Immature natural killer cell (primary cell): Measurements from ENCODE around the gene BGN. TPM values are rescaled to one million over a fixed set of nuclear protein-coding genes. Genes with fewer than 3 reads are reported as not detected.

ENCODE experiments used
- DNase-seq, 3 donors: peaks; one replicate each; pipeline ENCODE4 v3.0.0; 2022; ENCODE audit warnings: mixed read lengths in 1 of 3
- H3K27ac Mint-ChIP-seq, 6 donors: one replicate each; pipeline ENCODE4 v1.8.0; 2020; ENCODE audit warnings: mixed read lengths in 6 of 6, mild to moderate bottlenecking in 5 of 6, inconsistent platforms in 4 of 6, moderate library complexity in 3 of 6
- H3K27me3 Mint-ChIP-seq, 3 donors: one replicate each; pipeline ENCODE4 v1.8.0; 2020 to 2021; ENCODE audit warnings: low read depth in 3 of 3, mild to moderate bottlenecking in 3 of 3, mixed read lengths in 3 of 3, moderate library complexity in 3 of 3, inconsistent platforms in 1 of 3
- H3K36me3 Mint-ChIP-seq, 3 donors: one replicate each; pipeline ENCODE4 v1.8.0; 2020; ENCODE audit warnings: mixed read lengths in 3 of 3, inconsistent platforms in 2 of 3, mild to moderate bottlenecking in 2 of 3
- H3K4me1 Mint-ChIP-seq, 2 donors: one replicate each; pipeline ENCODE4 v1.8.0; 2020; ENCODE audit warnings: inconsistent platforms in 2 of 2, mild to moderate bottlenecking in 2 of 2, mixed read lengths in 2 of 2, moderate library complexity in 1 of 2
- H3K4me3 Mint-ChIP-seq, 5 donors: one replicate each; pipeline ENCODE4 v1.8.0; 2020; ENCODE audit warnings: mild to moderate bottlenecking in 5 of 5, mixed read lengths in 5 of 5, inconsistent platforms in 3 of 5, moderate library complexity in 3 of 5
- H3K9me3 Mint-ChIP-seq, 6 donors: one replicate each; pipeline ENCODE4 v1.8.0; 2020; ENCODE audit warnings: mild to moderate bottlenecking in 6 of 6, mixed read lengths in 6 of 6, inconsistent platforms in 4 of 6, moderate library complexity in 3 of 6
- polyA plus RNA-seq, 3 donors: library from polyadenylated mRNA; unstranded; fragments of 300-500 nt; fragmentation: Illumina TruSeq; gene quantifications; one replicate each; pipeline ENCODE4 v1.2.3, GENCODE V29; 2021

Gene BGN
- polyA plus RNA-seq, 3 donors from 2014 or later = not detected

DNA sequence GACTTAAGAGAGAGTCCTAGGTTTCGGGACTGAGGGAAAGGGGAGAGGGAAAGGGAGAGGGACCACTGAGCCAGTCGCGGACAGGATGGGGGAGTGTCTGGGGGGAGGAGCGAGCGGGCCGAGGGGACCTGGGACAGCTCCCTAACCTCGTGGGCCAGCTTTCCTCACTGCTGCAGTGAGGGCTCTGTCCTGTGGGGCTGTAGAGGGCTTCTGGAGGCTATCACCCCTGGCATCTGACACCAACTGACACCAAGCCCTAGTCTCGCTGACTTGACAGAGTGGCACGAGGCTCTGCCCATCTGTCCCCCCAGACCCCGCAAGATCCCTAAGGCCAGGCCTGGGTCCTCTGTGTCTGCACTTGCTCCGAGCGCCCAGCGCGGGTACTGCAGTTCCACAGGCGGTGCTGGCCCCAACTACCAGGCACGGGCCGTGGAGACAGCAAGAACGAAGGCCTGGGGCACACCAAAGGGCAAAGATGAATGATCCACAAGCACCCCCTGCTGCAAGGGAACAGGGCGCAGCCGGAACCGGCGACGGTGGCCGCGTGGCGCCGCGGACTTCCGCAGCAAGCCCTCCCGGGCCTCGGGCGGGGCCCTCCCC lies 24.9 kb upstream of the BGN start:
- Mint-ChIP-seq H3K9me3 (no peaks in the 10 kb centered on the region), H3K27ac (peak overlapping the region in 5 of 6 donors; percentile 26 to 79 (median 68)), H3K4me1 (peaks cover 6 to 23% of the 10 kb centered on the region in 2 donors), H3K36me3 (no peaks in the 10 kb centered on the region), H3K4me3 (peak overlapping the region; percentile 78 to 86 (median 81)), H3K27me3 (peaks cover 0 to 4% (median 1%) of the 10 kb centered on the region in 3 donors)
- no peak for DNase-seq

DNA sequence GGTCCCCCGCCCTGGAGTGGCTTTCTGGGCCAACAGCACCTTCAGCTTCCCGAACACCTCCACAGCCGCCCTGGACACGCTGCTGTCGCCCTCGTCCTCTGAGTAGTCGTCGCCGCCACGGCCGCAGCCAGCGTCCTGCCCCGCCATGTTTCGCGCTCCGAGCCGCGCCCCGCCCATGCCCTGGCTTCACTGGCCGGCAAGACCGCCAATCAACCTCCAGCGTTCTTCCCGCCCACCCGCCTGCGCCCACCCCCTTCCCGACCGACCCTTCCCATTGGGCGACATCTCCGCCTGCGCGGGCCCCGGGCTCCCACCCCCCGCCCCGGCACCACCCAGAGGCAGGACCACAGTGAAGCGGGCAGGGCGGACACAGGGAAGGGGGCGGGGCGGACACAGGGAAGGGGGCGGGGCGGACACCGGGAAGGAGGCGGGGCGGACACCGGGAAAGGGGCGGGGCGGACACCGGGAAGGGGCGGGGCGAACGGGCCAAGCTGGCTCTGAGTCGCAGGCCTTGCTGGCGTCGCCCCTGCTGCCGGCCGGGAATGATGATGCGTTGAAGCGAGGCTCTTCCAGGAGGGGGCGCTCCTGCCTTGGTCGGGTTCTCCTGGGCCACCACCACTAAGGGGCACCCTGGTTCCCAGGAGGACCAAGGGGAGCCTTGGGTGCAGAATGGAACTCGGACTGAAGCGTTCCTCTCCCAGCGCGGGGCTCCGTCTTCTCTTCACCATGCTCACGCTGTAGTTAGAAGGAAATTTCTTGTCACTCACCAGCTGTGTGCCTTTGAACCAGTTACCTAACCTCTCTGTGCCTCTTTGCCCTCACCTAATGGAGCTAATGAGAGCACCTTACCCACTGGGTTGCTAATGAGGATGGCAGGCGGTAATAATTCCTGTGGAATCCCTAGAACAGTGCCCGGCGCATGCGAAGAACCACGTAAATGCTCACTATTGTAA lies 24.1 kb upstream of the BGN start, which contains the start of gene HAUS7:
HAUS7 (minus strand) TSS at position 166 of the 953 bp plus-strand sequence; CDS start at position 147, 19 bp downstream.
- Mint-ChIP-seq H3K27ac (peak within 1 kb of the TSS in 5 of 6 donors; percentile 53 to 83 (median 68)), H3K27me3 (peaks cover 0 to 4% (median 1%) of the 10 kb centered on the region in 3 donors), H3K9me3 (no peaks in the 10 kb centered on the region), H3K4me3 (peak within 1 kb of the TSS; percentile 78 to 86 (median 81)), H3K36me3 (no peaks in the 10 kb centered on the region), H3K4me1 (peaks cover 6 to 23% of the 10 kb centered on the region in 2 donors)
- DNase-seq = peak; percentile 81 to 88 (median 87)

DNA sequence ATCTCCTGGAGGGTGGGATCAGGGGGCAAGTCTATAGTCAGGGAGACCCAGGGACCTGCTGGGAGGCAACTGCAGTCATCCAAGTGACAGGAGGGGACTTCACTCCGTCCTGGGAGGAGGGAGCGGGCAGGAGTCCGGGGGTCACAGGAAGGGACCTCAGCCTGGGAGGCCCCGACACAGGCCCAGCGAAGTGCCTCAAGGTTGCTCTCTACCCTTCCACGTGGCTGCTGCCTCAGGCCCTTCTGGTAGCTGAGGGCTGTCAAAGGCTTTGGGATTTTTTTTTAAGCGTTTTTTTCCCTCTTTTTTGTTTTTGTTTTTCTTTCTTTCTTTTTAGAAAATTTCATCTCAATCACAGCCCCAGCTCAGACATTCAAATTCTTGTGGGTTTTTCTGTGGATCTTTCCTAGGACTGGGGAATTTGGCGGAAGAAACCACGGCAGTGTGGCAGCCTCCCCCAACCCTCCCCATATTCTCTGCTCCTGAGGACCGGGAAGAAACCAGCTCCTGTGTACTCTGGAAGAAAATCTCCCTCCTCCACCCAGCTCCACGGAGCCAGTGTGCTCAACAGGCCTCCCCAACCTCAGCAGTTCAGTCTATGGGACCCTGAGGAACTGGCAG lies 23.0 kb upstream of the BGN start:
- peaks cover 1 to 4% (median 2%) of the 10 kb centered on the region in 3 donors for H3K27me3 Mint-ChIP-seq
- H3K4me1 Mint-ChIP-seq = peaks cover 6 to 23% of the 10 kb centered on the region in 2 donors
- no peaks in the 10 kb centered on the region for H3K36me3 Mint-ChIP-seq
- H3K9me3 Mint-ChIP-seq = no peaks in the 10 kb centered on the region
- DNase-seq = no peak
- H3K4me3 Mint-ChIP-seq = no peak overlapping the region
- peak overlapping the region in 1 of 6 donors; percentile 49 for H3K27ac Mint-ChIP-seq

DNA sequence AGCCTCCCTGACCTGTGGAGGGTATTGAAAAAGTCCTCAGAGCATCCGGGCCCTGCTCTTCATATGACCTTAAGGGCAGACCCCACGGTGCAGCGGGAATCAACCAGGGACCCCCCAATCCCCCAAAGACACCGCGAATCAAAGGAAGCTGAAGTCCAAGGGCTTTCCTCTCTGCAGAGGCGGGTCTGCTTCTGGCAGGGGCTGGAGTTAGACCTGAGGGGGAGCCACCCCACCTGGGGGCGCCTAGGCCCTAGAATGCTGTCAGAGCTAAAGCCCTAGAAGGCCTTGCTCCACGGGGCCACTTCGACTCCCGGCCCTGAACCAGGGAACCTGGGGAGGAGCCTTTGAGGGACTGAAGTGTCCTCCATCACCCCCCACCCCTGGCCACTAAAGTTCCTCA lies 21.7 kb upstream of the BGN start:
- no peak for DNase-seq
- peak overlapping the region; percentile 1 to 60 (median 46) for H3K4me3 Mint-ChIP-seq
- H3K27ac Mint-ChIP-seq = no peak overlapping the region
- H3K36me3 Mint-ChIP-seq = no peaks in the 10 kb centered on the region
- H3K27me3 Mint-ChIP-seq = peaks cover 1 to 4% (median 2%) of the 10 kb centered on the region in 3 donors
- H3K4me1 Mint-ChIP-seq = peaks cover 6 to 23% of the 10 kb centered on the region in 2 donors
- H3K9me3 Mint-ChIP-seq = no peaks in the 10 kb centered on the region

DNA sequence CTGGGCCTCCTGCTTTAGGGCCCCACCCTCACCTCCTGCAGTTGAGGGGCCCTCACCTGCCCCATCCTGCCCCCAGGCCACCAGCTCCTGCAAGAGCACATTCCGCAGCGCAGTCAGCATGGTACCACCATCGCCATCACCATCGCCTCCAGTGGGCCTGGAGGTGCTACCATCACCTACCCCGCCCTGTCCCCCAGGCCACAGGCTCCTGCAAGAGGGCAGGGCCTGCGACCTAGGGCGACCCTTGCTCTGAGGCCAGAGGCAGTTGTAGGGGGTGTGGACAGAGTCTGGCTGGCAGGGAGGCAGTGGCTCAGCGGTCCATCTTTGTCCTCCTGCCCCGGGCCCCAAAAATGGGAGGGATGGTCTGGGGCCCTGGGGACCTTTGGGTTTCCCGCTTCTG lies 20.5 kb upstream of the BGN start:
- H3K27me3 Mint-ChIP-seq = peaks cover 1 to 4% (median 2%) of the 10 kb centered on the region in 3 donors
- no peaks in the 10 kb centered on the region for H3K36me3 Mint-ChIP-seq
- peak overlapping the region; percentile 60 to 72 (median 68) for H3K4me3 Mint-ChIP-seq
- DNase-seq = peak in 2 of 3 donors; percentile 12 to 19
- H3K4me1 Mint-ChIP-seq = peaks cover 6 to 20% of the 10 kb centered on the region in 2 donors
- no peaks in the 10 kb centered on the region for H3K9me3 Mint-ChIP-seq
- peak overlapping the region in 3 of 6 donors; percentile 12 to 79 (median 24) for H3K27ac Mint-ChIP-seq

DNA sequence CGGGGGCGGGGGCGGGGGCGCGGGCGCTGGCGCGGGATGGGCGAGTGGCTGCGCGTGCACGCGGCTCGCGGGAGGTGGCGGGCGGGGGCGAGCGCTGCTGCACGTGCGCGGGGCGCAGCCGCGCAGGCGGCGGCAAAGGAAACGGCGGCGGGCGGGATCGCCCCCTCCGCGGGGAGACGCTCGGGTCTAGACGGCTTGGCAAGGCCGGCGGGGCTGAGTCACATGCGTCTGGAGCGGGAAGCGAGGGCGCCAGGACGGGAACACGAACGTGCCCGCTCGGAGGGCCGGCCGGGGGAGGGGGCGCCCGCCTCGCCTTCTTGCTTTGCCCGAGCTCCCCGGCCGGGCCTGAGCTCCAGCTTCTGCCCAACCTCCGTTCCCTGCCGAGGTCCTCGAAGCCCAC lies 20.1 kb upstream of the BGN start:
- Mint-ChIP-seq H3K27ac (no peak overlapping the region), H3K36me3 (no peaks in the 10 kb centered on the region), H3K4me3 (peak overlapping the region in 1 of 5 donors; percentile 56), H3K9me3 (no peaks in the 10 kb centered on the region), H3K27me3 (peaks cover 1 to 6% (median 2%) of the 10 kb centered on the region in 3 donors), H3K4me1 (peaks cover 6 to 17% of the 10 kb centered on the region in 2 donors)
- DNase-seq = peak; percentile 53 to 64 (median 54)

DNA sequence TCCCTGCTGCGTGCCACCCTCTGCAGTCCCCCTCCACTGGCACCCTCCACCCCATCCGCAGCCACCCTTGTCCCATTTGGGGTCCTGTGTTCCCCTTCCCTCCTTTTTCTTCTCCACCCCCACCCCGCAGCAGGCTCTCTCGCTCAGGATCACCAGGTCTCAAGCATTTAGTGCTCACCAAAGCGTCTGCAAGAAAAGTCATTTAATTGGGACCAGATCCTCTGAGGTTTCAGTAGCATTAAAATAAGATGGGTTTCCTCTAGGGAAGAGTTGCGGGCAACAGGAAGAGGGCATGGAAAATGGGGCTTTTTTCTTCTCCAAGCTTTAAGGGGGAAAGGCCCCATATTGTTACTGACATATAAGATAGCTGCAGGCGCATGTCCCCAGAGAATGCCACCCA lies 19.5 kb upstream of the BGN start:
- Mint-ChIP-seq H3K9me3 (no peaks in the 10 kb centered on the region), H3K36me3 (no peaks in the 10 kb centered on the region), H3K27me3 (peaks cover 1 to 6% (median 2%) of the 10 kb centered on the region in 3 donors), H3K4me1 (peaks cover 6 to 14% of the 10 kb centered on the region in 2 donors), H3K4me3 (peak overlapping the region in 2 of 5 donors; percentile 27 to 56), H3K27ac (peak overlapping the region in 1 of 6 donors; percentile 50)
- DNase-seq = no peak

DNA sequence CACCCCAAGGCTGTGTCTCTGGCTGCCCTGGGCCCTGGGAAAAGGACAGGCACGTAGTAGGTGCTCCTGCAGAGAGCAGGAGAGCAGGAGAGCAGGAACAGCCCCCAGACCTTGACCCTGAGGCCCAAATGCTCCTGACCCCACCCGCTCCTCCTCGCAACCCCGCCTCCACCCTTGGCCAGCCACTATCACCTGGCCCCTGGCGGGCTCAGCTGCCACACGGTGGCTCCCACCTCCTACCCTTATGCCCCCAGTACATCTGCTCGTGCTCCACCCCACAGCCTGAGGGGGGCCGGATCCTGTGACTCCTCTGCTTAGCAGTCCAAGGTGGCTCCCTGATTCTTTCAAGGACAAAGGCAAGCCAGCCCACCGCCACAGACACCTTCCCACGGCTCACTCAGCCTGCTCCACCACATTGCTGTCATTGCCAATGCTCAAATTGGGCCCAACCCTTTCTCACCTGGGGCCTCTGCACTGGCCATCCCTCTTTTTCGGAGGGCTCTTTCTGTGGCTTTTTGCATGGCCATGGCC lies 19.0 kb upstream of the BGN start:
- no peaks in the 10 kb centered on the region for H3K36me3 Mint-ChIP-seq
- H3K27me3 Mint-ChIP-seq = peaks cover 1 to 4% (median 2%) of the 10 kb centered on the region in 3 donors
- DNase-seq = no peak
- peak overlapping the region in 2 of 6 donors; percentile 22 to 27 for H3K27ac Mint-ChIP-seq
- peak overlapping the region in 3 of 5 donors; percentile 41 to 48 (median 46) for H3K4me3 Mint-ChIP-seq
- no peaks in the 10 kb centered on the region for H3K9me3 Mint-ChIP-seq
- H3K4me1 Mint-ChIP-seq = peaks cover 5 to 14% of the 10 kb centered on the region in 2 donors

DNA sequence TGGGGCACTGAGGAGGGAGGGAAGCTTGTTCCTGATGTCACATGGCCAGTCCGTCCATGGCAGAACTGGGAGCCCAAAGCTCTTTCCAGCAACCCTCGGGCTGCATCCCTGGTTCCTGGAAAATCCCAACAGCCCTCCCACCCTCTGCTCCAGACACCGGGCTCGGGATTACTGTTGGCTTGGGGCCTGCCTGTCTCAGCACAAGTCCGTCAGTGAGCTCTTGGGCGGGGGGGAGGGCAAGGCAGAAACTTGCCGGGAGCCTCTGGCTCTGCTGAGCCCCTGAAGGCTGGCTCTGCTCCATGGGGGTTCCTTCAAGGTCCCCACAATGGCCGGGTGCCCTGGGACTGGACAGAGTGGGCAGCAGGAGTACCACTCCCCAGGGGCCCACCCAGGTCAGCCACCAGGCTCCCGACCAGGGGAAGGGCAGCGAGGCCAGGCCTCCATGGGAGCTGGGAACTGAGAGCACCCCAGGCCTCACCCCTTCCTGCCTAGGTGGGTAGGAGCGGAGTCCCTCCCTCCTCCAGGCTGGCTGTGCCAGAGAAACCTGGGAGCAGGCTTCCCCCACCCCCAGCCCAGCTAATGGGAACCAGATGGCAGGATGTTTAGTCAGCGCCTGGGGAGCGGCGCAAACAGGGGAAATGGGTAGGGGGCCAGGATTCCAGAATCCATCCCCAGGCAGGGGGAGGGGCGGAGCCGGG lies 18.0 kb upstream of the BGN start:
- Mint-ChIP-seq H3K9me3 (no peaks in the 10 kb centered on the region), H3K4me1 (peaks cover 0 to 9% of the 10 kb centered on the region in 2 donors), H3K27ac (no peak overlapping the region), H3K27me3 (peaks cover 0 to 2% (median 1%) of the 10 kb centered on the region in 3 donors), H3K4me3 (no peak overlapping the region), H3K36me3 (no peaks in the 10 kb centered on the region)
- DNase-seq = no peak

DNA sequence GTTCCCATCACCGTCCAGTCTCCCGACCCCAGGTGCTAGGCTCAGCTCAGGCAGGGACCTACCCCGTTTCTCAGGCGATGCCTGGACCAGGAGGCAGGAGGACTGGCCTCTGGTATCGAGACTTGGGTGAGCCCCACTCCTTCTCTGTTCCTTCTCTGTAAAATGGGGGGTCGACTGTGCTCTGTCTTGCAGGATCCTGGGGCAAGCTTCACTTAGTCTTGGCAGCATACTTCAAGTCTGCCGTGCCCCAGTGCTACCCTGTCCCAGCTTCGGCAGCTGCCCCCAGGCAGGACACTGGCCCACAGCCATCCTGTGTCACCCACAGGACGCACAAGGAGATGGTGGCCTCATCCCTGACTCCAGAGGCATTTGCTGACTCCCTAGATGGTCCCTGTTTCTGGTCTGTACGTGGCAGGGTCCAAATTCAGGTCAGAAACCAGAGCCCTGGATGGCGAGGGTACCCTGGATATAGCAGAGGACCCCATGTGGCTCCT lies 17.4 kb upstream of the BGN start:
- no peaks in the 10 kb centered on the region for H3K9me3 Mint-ChIP-seq
- DNase-seq = no peak
- no peak overlapping the region for H3K4me3 Mint-ChIP-seq
- H3K27ac Mint-ChIP-seq = no peak overlapping the region
- peaks cover 0 to 2% (median 1%) of the 10 kb centered on the region in 3 donors for H3K27me3 Mint-ChIP-seq
- peaks cover 0 to 7% of the 10 kb centered on the region in 2 donors for H3K4me1 Mint-ChIP-seq
- no peaks in the 10 kb centered on the region for H3K36me3 Mint-ChIP-seq

DNA sequence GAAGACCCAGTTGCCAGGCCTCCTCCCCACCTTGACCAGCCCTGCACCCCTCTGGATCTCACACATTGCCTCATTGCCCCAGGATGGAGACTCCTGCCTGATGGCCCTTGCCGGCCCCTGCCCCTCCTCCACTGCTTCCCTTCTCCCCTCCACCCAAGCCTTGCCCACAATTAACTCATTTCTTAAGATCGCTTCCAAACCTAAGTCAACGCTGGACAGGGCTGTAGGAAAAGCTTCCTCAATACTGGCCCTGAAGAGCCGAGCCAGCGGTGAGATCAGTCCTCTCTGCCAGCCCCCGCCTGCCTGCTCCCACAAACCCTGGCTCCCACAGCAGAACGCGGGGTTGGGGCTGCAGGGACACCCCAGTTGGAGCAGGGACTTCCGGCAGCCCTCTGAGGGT lies 16.9 kb upstream of the BGN start:
- peaks cover 0 to 7% of the 10 kb centered on the region in 2 donors for H3K4me1 Mint-ChIP-seq
- no peak overlapping the region for H3K4me3 Mint-ChIP-seq
- H3K36me3 Mint-ChIP-seq = no peaks in the 10 kb centered on the region
- no peaks in the 10 kb centered on the region for H3K9me3 Mint-ChIP-seq
- no peak overlapping the region for H3K27ac Mint-ChIP-seq
- DNase-seq = no peak
- H3K27me3 Mint-ChIP-seq = peaks cover 0 to 2% (median 1%) of the 10 kb centered on the region in 3 donors

DNA sequence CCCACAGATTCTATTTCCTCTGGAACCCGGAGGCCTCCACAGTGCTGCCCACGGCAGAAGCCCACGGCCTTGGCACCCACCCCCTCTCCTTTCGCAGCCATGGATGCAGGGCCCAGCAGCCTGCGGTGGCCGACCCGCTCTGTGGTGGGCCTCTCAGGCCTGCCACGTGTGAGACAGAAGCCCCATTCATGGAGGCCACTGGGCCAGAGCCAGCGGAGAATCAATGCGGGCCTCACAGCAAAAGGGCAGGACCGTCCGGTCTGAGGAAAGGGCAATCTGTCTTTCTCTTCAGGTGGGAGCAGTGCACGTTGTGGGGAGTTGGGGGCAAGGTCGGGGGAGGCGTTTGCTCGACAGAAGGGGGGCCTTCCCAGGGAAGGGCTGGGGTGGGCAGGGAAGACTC lies 16.0 kb upstream of the BGN start:
- Mint-ChIP-seq H3K4me1 (peaks cover 0 to 5% of the 10 kb centered on the region in 2 donors), H3K27me3 (peaks cover 0 to 2% (median 1%) of the 10 kb centered on the region in 3 donors), H3K36me3 (no peaks in the 10 kb centered on the region), H3K4me3 (no peak overlapping the region), H3K27ac (no peak overlapping the region), H3K9me3 (no peaks in the 10 kb centered on the region)
- no peak for DNase-seq

DNA sequence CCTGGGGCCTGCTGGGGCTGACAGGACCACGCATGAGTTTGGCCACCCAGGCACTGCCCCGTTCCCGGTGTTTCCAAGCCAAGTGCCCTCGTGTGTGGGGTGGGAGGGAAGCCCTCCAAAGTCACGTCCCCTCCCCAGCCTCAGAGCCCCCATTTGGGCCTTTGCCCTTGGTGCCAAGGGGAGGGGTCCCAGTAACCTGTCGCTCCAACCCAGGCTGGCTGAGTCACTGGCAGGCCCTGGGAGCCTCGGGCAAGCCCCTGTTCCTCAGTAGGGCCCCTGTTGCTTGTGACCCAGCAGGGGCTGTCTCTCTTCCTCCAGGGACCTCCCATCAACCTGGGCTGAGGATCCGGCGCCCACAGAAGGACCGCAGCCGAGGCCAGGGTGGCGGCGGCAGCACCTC lies 13.7 kb upstream of the BGN start:
- DNase-seq = no peak
- no peaks in the 10 kb centered on the region for H3K9me3 Mint-ChIP-seq
- peaks cover 0 to 2% (median 1%) of the 10 kb centered on the region in 3 donors for H3K27me3 Mint-ChIP-seq
- H3K4me1 Mint-ChIP-seq = no peaks in the 10 kb centered on the region
- no peak overlapping the region for H3K4me3 Mint-ChIP-seq
- no peak overlapping the region for H3K27ac Mint-ChIP-seq
- H3K36me3 Mint-ChIP-seq = no peaks in the 10 kb centered on the region
